Inflammatory macrophage treated with lipopolysaccharide for 4 hours (primary cell): ENCODE results near the gene MDM2.

Source experiments
- DNase-seq: peaks from one replicate; pipeline ENCODE4 v3.0.0-alpha.2; 2020

Gene MDM2

DNA sequence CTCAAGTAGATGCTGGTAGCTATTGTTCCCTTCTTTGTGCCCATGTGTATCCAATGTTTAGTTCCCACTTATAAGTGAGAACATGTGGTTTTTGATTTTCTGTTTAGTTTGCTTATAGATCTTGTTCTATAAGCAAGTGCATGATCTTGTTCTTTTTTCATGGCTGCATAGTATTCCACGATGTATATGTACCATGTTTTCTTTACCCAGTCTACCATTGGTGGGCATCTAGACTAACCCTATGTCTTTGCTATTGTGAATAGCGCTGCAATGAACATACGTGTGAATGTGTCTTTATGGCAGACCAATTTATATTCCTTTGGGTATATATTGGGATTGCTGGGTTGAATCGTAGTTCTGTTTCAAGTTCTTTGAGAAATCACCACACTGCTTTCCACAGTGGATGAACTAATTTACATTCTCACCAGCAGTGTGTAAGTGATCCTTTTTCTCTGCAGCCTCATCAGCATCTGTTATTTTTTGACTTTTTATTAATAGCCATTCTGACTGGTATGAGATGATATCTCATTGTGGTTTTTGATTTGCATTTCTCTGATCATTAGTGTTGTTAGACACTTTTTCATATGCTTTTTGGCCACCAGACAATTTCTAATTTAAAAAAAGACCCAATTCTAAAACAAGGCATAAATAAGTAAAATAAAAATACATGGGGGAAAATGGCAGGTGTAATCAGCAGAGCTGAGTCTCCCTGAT lies 74.4 kb downstream of the MDM2 start:
- DNase-seq = no peak

- no peak for DNase-seq
These were observed 75.2 kb downstream of the MDM2 start for GRCh38 chr12:68883151-68883550.

DNA sequence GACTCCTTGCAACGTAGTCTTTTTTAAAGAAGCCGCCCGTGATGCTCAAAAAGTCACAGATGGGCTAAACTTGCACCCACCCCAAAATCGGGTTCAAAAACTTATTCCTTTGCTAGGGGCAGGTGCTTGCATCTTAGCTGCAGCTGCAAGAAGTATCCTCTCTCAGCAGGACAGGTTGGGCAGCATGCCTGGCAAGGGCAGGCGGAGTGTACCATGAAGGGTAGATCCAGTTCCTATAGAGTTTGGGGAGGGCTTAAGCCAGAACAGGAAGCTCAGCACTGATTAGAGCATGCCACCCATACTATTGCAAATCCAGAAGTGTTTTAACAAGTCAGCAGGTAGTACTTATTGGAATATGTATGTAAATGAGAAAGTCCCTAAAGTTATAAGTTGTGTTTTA lies 76.3 kb downstream of the MDM2 start:
- DNase-seq = no peak

- no peak for DNase-seq
These were observed 77.4 kb downstream of the MDM2 start for GRCh38 chr12:68885381-68885780.

DNA sequence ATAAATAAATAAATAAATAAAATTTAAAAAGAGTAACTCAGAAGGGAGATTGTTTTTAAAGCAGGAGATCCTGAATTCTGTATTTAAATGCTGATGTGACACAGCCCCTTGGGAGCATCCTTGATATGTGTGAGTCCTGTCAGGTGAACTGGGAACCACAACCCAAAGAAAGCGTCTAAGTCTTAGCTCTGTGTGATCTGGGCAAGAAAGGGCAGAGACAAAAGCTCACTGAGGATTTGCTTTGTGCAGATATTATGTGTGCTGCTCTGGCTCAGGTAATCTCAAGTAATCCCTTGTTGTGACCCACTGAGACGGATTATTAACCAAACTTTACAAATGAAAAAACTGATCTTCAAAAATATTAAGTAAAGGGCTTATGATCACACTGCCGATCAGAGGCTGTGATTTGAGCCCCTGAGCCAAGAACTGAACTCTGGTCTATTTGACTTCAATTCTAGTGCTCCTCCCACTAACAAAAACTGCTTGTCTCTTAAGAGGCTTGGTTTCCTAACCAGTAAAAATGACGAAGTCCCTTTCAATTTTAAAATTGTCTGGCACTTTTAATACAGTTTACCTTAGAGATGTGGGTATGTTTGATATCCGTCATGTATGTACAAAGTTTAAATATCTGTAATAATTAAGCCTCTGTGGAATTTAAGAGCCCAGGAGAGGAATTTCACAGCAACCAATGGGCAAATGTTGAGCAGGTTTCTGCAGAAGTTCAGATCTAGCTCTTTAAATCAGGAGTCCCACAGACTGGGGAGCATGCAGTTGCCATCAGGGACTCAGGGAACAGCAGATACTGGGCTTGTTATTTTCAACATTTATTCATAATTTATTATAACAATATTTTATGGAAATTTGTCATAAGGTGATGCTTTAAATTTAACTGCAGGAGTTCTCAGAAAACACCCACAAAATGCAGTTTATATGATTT lies 78.9 kb downstream of the MDM2 start:
- DNase-seq = no peak

DNA sequence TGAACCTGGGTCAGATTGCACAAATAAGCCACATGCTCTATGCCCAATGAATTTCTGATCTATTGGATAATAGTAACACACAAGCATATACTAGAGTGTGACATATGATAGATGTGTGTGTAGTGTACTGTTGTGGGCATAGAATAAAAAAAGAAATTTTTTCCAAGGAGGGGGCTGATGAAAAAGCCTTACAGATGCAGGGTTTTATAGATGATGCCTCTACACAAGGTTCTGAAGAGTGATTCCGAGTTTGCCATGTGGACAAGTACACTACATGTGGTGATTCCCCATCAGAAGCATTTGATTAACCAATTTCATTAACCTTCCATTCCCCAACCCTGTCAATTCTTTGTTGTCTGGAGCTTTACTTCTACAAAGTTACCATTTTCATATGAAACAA lies 79.7 kb downstream of the MDM2 start:
- no peak for DNase-seq

- no peak for DNase-seq
These were observed 80.3 kb downstream of the MDM2 start for GRCh38 chr12:68888243-68888642.

GRCh38 chr12:68890701-68891113 lies 82.7 kb downstream of the MDM2 start:
- peak; percentile 71 for DNase-seq

- DNase-seq = no peak
These were observed 83.2 kb downstream of the MDM2 start for GRCh38 chr12:68891141-68891540.

DNA sequence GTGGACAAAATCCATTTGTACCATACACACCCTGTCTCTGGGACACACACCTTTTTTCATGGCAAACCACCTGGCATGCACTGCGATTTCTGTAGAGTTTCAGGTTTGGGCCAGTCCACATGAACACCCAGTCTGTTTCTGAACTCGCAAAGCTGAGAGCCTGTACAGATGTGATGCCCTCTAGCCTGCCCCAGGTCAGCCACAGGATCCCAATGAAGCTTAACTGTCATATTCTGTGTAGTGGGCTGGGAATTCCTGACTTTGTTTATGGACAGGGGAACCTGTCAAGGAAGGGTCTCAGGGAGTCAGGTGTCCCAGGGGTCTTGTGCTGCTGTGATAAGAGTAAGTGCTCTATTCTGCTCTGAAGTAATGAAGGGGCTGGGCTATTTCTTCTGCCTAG lies 85.2 kb downstream of the MDM2 start:
- DNase-seq = no peak

GRCh38 chr12:68893741-68894140 lies 85.8 kb downstream of the MDM2 start:
- DNase-seq = no peak

GRCh38 chr12:68894276-68894855 lies 86.4 kb downstream of the MDM2 start:
- DNase-seq = no peak

DNA sequence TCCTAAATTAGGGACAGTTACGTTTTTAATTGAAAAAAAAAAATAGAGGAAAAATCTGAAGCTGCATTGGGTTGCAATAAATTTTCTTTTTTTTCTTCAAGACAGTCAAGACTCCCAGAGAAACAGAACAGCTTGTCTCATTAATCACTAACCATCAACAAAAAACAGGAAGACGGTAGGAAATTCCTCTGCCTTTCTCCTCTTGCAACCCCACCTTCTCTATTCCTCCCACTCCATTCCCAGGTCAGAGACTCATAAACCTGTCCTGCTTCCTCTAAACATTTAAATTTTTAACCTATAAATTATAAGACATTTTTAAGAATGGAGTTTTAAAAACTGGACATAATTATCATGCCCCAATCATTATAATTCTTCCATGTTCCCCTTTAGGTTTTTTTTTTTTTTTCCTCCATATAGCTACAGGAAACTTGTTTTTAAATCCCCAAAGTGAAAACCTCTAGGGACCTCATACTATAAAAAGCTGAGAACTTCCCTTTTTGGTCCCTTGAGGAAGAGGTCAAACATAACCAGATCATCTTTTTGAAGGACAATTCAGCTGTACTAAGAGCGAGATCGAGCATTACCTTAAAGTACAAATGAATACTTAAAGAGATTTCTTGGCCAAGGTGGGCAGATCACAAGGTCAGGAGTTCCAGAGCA lies 89.0 kb downstream of the MDM2 start:
- DNase-seq = peak; percentile 55

DNA sequence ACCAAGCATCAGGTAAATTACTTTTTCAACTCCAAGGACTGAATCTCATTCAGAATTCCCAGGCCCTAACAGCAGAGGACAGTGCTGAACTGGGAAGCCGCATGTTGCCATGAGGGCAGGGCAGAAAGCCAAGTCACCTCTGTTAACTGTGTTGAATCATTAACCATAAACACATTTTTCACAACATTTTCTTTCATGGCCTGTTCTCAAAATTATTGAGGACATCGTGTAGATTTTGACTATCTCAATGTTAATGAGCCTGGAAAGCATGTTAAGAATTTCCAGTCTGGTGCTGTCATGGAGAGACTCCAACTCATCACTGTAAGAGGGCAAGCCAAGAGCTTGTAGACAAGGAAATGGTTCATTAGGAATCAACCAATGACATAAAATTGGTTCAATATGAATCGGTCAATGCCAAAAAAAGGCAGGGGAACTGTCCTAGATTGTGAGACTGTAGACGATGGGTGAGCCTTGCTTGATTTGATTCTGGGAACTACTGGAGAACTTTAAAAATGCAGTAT lies 91.3 kb downstream of the MDM2 start:
- DNase-seq = no peak

GRCh38 chr12:68900241-68900640 lies 92.3 kb downstream of the MDM2 start:
- DNase-seq = no peak
